ENCODE data around the gene HGD.

DNA sequence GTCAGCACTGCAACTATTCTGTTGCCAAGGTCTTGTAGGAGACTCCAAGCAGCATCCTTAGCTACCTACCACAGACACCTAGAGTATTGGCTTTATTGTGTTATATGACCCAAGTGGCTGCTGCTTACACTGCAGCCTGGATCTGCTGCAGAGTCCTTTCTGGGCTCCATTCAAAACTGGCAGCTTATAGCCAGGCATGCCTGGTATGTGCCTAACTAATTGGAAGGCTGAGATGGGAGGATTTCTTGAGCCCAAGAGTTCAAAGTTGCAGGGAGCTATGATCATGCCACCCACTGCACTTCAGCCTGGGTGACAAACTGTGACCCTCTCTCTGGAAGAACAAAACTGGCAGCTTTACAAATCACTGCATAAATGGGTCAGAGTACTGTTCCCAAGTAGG lies 77.3 kb downstream of the HGD start:
- TF ChIP-seq, protein P1, sequence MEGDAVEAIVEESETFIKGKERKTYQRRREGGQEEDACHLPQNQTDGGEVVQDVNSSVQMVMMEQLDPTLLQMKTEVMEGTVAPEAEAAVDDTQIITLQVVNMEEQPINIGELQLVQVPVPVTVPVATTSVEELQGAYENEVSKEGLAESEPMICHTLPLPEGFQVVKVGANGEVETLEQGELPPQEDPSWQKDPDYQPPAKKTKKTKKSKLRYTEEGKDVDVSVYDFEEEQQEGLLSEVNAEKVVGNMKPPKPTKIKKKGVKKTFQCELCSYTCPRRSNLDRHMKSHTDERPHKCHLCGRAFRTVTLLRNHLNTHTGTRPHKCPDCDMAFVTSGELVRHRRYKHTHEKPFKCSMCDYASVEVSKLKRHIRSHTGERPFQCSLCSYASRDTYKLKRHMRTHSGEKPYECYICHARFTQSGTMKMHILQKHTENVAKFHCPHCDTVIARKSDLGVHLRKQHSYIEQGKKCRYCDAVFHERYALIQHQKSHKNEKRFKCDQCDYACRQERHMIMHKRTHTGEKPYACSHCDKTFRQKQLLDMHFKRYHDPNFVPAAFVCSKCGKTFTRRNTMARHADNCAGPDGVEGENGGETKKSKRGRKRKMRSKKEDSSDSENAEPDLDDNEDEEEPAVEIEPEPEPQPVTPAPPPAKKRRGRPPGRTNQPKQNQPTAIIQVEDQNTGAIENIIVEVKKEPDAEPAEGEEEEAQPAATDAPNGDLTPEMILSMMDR (IDR thresholded peaks at IDR 0.05): no peak
- TF ChIP-seq POLR2A (IDR thresholded peaks at IDR 0.05) (no peak), EP300 (IDR thresholded peaks at IDR 0.05; ENCODE audit: low read depth) (no peak), POLR2AphosphoS5 (IDR thresholded peaks at IDR 0.05) (no peak)
